SK-N-SH treated with all-trans-retinoic acid at 6 μM for 48 hours (cell line): ENCODE data around the gene PTPRD.

ENCODE experiments used
- ATAC-seq: fragments of 200-7000 bp; cut with Tn5 transposase; 3 replicates; pipeline ENCODE4 v1.9.1; 2020; ENCODE audit warnings: mild to moderate bottlenecking, moderate library complexity
- ARNTL ChIP-seq: fragments of 450-650 bp; formaldehyde crosslinking; IDR thresholded peaks from 2 replicates; pipeline ENCODE4 v1.5.0; 2020; ENCODE audit warnings: low read depth, mild to moderate bottlenecking, moderate library complexity, borderline replicate concordance
- BACH2 ChIP-seq: fragments of 250-450 bp; sonication (Bioruptor Pico); IDR thresholded peaks from 2 replicates; pipeline ENCODE4 v1.9.0; 2021; ENCODE audit warnings: mild to moderate bottlenecking, borderline replicate concordance
- CSDC2 ChIP-seq: fragments of 250-450 bp; sonication (Bioruptor Pico); IDR thresholded peaks from 2 replicates; pipeline ENCODE4 v1.5.0; 2020; ENCODE audit warnings: mild to moderate bottlenecking, moderate library complexity
- ESRRG ChIP-seq: fragments of 250-450 bp; sonication (Bioruptor Pico); IDR thresholded peaks from 2 replicates; pipeline ENCODE4 v1.6.1; 2021; ENCODE audit warnings: mild to moderate bottlenecking
- GLIS3 ChIP-seq: fragments of 250-450 bp; sonication (Bioruptor Pico); IDR thresholded peaks from 2 replicates; pipeline ENCODE4 v1.5.0; 2020; ENCODE audit warnings: mild to moderate bottlenecking, moderate library complexity
- ISL1 ChIP-seq: fragments of 250-450 bp; sonication (Bioruptor Pico); IDR thresholded peaks from 2 replicates; pipeline ENCODE4 v2.1.2; 2022; ENCODE audit warnings: mild to moderate bottlenecking, moderate library complexity
- OSR1 ChIP-seq: fragments of 250-450 bp; sonication (Bioruptor Pico); IDR thresholded peaks from 2 replicates; pipeline ENCODE4 v1.8.0; 2022; ENCODE audit warnings: moderate library complexity, mild to moderate bottlenecking, inconsistent platforms
- PPARA ChIP-seq: fragments of 250-450 bp; sonication (Bioruptor Pico); IDR thresholded peaks from 2 replicates; pipeline ENCODE4 v1.5.0; 2020; ENCODE audit warnings: mild to moderate bottlenecking, borderline replicate concordance
- RARB ChIP-seq: fragments of 250-450 bp; sonication (Bioruptor Pico); IDR thresholded peaks from 2 replicates; pipeline ENCODE4 v1.8.0; 2021; ENCODE audit warnings: mild to moderate bottlenecking, moderate library complexity
- SNAI2 ChIP-seq: fragments of 250-450 bp; sonication (Bioruptor Pico); IDR thresholded peaks from 2 replicates; pipeline ENCODE4 v1.5.0; 2020; ENCODE audit warnings: mild to moderate bottlenecking, moderate library complexity
- TOX ChIP-seq: fragments of 250-450 bp; sonication (Bioruptor Pico); IDR thresholded peaks from 2 replicates; pipeline ENCODE4 v1.8.0; 2021; ENCODE audit warnings: mild to moderate bottlenecking, moderate library complexity, borderline replicate concordance
- ZC3H10 ChIP-seq: fragments of 250-450 bp; sonication (Bioruptor Pico); IDR thresholded peaks from 2 replicates; pipeline ENCODE4 v1.5.1; 2021; ENCODE audit warnings: mild to moderate bottlenecking, moderate library complexity
- ZFP3 ChIP-seq: fragments of 250-450 bp; sonication (Bioruptor Pico); IDR thresholded peaks from 2 replicates; pipeline ENCODE4 v1.5.0; 2020; ENCODE audit warnings: mild to moderate bottlenecking, moderate library complexity
- ZFP30 ChIP-seq: fragments of 450-650 bp; formaldehyde crosslinking; IDR thresholded peaks from 2 replicates; pipeline ENCODE4 v1.5.0; 2022; ENCODE audit warnings: mild to moderate bottlenecking, moderate library complexity
- ZNF70 ChIP-seq: fragments of 450-650 bp; formaldehyde crosslinking; IDR thresholded peaks from 2 replicates; pipeline ENCODE4 v1.5.0; 2020; ENCODE audit warnings: mild to moderate bottlenecking, moderate library complexity
- ZNF8 ChIP-seq: fragments of 450-650 bp; formaldehyde crosslinking; IDR thresholded peaks from 2 replicates; pipeline ENCODE4 v1.5.0; 2020; ENCODE audit warnings: mild to moderate bottlenecking, moderate library complexity
- TF ChIP-seq, protein P1 (sequence below): fragments of 250-450 bp; sonication (Bioruptor Pico); IDR thresholded peaks from 2 replicates; pipeline ENCODE4 v1.8.0; 2021; ENCODE audit warnings: low read depth, mild to moderate bottlenecking, moderate library complexity, borderline replicate concordance
- TF ChIP-seq, protein P2 (sequence below): fragments of 250-450 bp; sonication (Bioruptor Pico); IDR thresholded peaks from 2 replicates; pipeline ENCODE4 v1.8.0; 2020; ENCODE audit warnings: mild to moderate bottlenecking, moderate library complexity, borderline replicate concordance
- TF ChIP-seq, protein P3 (sequence below): fragments of 250-450 bp; sonication (Bioruptor Pico); IDR thresholded peaks from 2 replicates; pipeline ENCODE4 v1.5.0; 2020; ENCODE audit warnings: mild to moderate bottlenecking, moderate library complexity
- TF ChIP-seq, protein P4 (sequence below): fragments of 250-450 bp; sonication (Bioruptor Pico); IDR thresholded peaks from 2 replicates; pipeline ENCODE4 v1.5.1; 2021; ENCODE audit warnings: mild to moderate bottlenecking, moderate library complexity
- TF ChIP-seq, protein P5 (sequence below): fragments of 250-450 bp; sonication (Bioruptor Pico); IDR thresholded peaks from 2 replicates; pipeline ENCODE4 v1.5.1; 2020; ENCODE audit warnings: low read depth, mild to moderate bottlenecking, moderate library complexity

The PTPRD gene

DNA sequence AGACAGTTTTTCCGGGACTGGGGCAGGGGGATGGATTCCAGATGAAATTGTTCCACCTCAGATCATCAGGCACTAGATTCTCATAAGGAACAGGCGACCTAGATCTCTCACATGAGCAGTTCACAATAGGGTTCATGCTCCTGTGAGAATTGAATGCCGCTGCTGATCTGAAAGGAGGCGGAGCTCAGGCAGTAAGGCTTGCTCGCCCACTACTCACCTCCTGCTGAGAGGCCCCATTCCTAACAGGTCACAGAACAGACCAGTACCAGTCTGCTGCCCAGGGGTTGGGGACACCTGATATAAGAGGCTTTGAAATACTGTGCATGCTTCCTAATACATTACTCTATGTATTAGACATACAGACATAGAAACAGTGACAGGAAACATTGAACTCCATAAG is 41.1 kb downstream of the PTPRD start:
- TF ChIP-seq ZC3H10 (no peak), ISL1 (CRISPR knock-in tag) (no peak), ZFP30 (CRISPR knock-in tag) (no peak), ZNF8 (CRISPR knock-in tag) (no peak), OSR1 (CRISPR knock-in tag) (no peak), PPARA (CRISPR knock-in tag) (no peak), ESRRG (no peak), RARB (no peak), SNAI2 (CRISPR knock-in tag) (no peak)
- TF ChIP-seq, protein P1, sequence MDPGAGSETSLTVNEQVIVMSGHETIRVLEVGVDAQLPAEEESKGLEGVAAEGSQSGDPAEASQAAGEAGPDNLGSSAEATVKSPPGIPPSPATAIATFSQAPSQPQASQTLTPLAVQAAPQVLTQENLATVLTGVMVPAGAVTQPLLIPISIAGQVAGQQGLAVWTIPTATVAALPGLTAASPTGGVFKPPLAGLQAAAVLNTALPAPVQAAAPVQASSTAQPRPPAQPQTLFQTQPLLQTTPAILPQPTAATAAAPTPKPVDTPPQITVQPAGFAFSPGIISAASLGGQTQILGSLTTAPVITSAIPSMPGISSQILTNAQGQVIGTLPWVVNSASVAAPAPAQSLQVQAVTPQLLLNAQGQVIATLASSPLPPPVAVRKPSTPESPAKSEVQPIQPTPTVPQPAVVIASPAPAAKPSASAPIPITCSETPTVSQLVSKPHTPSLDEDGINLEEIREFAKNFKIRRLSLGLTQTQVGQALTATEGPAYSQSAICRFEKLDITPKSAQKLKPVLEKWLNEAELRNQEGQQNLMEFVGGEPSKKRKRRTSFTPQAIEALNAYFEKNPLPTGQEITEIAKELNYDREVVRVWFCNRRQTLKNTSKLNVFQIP: no peak
- TF ChIP-seq, protein P2, sequence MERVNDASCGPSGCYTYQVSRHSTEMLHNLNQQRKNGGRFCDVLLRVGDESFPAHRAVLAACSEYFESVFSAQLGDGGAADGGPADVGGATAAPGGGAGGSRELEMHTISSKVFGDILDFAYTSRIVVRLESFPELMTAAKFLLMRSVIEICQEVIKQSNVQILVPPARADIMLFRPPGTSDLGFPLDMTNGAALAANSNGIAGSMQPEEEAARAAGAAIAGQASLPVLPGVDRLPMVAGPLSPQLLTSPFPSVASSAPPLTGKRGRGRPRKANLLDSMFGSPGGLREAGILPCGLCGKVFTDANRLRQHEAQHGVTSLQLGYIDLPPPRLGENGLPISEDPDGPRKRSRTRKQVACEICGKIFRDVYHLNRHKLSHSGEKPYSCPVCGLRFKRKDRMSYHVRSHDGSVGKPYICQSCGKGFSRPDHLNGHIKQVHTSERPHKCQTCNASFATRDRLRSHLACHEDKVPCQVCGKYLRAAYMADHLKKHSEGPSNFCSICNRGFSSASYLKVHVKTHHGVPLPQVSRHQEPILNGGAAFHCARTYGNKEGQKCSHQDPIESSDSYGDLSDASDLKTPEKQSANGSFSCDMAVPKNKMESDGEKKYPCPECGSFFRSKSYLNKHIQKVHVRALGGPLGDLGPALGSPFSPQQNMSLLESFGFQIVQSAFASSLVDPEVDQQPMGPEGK (CRISPR knock-in tag): no peak
- TF ChIP-seq, protein P3, sequence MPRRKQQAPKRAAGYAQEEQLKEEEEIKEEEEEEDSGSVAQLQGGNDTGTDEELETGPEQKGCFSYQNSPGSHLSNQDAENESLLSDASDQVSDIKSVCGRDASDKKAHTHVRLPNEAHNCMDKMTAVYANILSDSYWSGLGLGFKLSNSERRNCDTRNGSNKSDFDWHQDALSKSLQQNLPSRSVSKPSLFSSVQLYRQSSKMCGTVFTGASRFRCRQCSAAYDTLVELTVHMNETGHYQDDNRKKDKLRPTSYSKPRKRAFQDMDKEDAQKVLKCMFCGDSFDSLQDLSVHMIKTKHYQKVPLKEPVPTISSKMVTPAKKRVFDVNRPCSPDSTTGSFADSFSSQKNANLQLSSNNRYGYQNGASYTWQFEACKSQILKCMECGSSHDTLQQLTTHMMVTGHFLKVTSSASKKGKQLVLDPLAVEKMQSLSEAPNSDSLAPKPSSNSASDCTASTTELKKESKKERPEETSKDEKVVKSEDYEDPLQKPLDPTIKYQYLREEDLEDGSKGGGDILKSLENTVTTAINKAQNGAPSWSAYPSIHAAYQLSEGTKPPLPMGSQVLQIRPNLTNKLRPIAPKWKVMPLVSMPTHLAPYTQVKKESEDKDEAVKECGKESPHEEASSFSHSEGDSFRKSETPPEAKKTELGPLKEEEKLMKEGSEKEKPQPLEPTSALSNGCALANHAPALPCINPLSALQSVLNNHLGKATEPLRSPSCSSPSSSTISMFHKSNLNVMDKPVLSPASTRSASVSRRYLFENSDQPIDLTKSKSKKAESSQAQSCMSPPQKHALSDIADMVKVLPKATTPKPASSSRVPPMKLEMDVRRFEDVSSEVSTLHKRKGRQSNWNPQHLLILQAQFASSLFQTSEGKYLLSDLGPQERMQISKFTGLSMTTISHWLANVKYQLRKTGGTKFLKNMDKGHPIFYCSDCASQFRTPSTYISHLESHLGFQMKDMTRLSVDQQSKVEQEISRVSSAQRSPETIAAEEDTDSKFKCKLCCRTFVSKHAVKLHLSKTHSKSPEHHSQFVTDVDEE (CRISPR knock-in tag): no peak
- no peak for ATAC-seq

DNA sequence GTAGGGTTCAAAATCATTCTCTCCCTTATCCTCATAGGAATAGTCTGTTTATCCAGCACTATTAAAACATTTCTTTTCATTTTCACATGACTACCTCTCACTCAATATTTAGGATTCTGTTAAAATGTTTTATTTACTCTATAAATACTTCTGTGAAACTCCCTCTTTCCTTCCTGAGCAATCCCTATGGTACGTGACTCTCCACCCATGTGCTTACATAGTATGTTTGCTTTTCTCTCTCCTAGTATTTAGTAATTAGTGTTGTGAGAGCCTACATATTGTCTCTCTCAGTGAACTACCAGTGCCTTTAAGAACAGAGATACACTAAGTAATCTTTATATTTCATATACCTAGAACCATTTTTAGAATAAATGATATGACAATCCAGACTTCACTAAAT is 46.0 kb downstream of the PTPRD start:
- no peak for ATAC-seq
- no peak for TF ChIP-seq ISL1 (CRISPR knock-in tag)
- TF ChIP-seq GLIS3 (CRISPR knock-in tag): no peak
- TF ChIP-seq ZFP3 (CRISPR knock-in tag): no peak
- no peak for TF ChIP-seq ARNTL (CRISPR knock-in tag)
- TF ChIP-seq OSR1 (CRISPR knock-in tag): no peak
- TF ChIP-seq, protein P4, sequence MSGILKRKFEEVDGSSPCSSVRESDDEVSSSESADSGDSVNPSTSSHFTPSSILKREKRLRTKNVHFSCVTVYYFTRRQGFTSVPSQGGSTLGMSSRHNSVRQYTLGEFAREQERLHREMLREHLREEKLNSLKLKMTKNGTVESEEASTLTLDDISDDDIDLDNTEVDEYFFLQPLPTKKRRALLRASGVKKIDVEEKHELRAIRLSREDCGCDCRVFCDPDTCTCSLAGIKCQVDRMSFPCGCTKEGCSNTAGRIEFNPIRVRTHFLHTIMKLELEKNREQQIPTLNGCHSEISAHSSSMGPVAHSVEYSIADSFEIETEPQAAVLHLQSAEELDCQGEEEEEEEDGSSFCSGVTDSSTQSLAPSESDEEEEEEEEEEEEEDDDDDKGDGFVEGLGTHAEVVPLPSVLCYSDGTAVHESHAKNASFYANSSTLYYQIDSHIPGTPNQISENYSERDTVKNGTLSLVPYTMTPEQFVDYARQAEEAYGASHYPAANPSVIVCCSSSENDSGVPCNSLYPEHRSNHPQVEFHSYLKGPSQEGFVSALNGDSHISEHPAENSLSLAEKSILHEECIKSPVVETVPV (CRISPR knock-in tag): no peak
- TF ChIP-seq, protein P2 (CRISPR knock-in tag): no peak
- TF ChIP-seq, protein P3 (CRISPR knock-in tag): no peak
- TF ChIP-seq, protein P1: no peak
- no peak for TF ChIP-seq PPARA (CRISPR knock-in tag)
- TF ChIP-seq TOX (CRISPR knock-in tag): no peak
- TF ChIP-seq BACH2 (CRISPR knock-in tag): no peak
- TF ChIP-seq, protein P5, sequence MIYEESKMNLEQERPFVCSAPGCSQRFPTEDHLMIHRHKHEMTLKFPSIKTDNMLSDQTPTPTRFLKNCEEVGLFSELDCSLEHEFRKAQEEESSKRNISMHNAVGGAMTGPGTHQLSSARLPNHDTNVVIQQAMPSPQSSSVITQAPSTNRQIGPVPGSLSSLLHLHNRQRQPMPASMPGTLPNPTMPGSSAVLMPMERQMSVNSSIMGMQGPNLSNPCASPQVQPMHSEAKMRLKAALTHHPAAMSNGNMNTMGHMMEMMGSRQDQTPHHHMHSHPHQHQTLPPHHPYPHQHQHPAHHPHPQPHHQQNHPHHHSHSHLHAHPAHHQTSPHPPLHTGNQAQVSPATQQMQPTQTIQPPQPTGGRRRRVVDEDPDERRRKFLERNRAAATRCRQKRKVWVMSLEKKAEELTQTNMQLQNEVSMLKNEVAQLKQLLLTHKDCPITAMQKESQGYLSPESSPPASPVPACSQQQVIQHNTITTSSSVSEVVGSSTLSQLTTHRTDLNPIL: no peak
- no peak for TF ChIP-seq ESRRG
- TF ChIP-seq ZNF70 (CRISPR knock-in tag): no peak
- no peak for TF ChIP-seq ZNF8 (CRISPR knock-in tag)
- no peak for TF ChIP-seq CSDC2 (CRISPR knock-in tag)
- no peak for TF ChIP-seq ZC3H10
